Measurements from ENCODE around the gene DUSP16.

Gene DUSP16

GRCh38 chr12:12520273-12520672 lies 42.4 kb downstream of the DUSP16 start:
- Histone ChIP-seq H3K27ac (ENCODE audit: low read depth, low read length) (no peak overlapping the region), H4K91ac (ENCODE audit: low read depth, low read length) (no peak overlapping the region), H3K79me1 (ENCODE audit: low read length) (no peaks in the 10 kb centered on the region), H3K4ac (ENCODE audit: low read depth, low read length) (no peak overlapping the region), H3K4me1 (ENCODE audit: control insufficient read depth in 1 of 2, insufficient read depth in 2 of 2, low read length in 2 of 2) (no peaks in the 10 kb centered on the region), H2AK5ac (ENCODE audit: low read length) (no peak overlapping the region), H3K14ac (ENCODE audit: low read length) (no peak overlapping the region), H3K23ac (ENCODE audit: low read length) (no peak overlapping the region), H3K79me2 (ENCODE audit: control insufficient read depth, insufficient read depth, low read length, poor library complexity) (no peaks in the 10 kb centered on the region), H4K12ac (ENCODE audit: low read depth, low read length) (no peak overlapping the region), H3K36me3 (ENCODE audit: control insufficient read depth in 1 of 2, insufficient read depth in 2 of 2, low read length in 2 of 2) (peaks cover 2 to 8% of the 10 kb centered on the region in 2 experiments), H3K9me3 (ENCODE audit: insufficient read depth, low read depth, low read length) (no peaks in the 10 kb centered on the region), H2BK5ac (ENCODE audit: low read depth, low read length, poor library complexity) (no peak overlapping the region), H3K9ac (ENCODE audit: low read length) (no peak overlapping the region), H2BK120ac (ENCODE audit: insufficient read depth, low read length, poor library complexity) (no peak overlapping the region), H3K27me3 (ENCODE audit: insufficient read depth, low read length) (no peaks in the 10 kb centered on the region), H2AFZ (ENCODE audit: insufficient read depth, low read length, poor library complexity) (no peak overlapping the region), H3K4me3 (ENCODE audit: low read depth, low read length) (no peak overlapping the region), H3K18ac (ENCODE audit: low read length) (no peak overlapping the region), H4K8ac (ENCODE audit: low read depth, low read length) (no peak overlapping the region), H3K4me2 (ENCODE audit: low read length) (no peak overlapping the region), H2BK12ac (ENCODE audit: low read length) (no peak overlapping the region)
- no peak for DNase-seq

GRCh38 chr12:12519354-12519998 lies 43.2 kb downstream of the DUSP16 start:
- DNase-seq = no peak
- no peaks in the 10 kb centered on the region for H3K27me3 ChIP-seq (ENCODE audit: insufficient read depth, low read length)
- H4K12ac ChIP-seq (ENCODE audit: low read depth, low read length) = no peak overlapping the region
- no peak overlapping the region for H3K18ac ChIP-seq (ENCODE audit: low read length)
- no peak overlapping the region for H3K23ac ChIP-seq (ENCODE audit: low read length)
- H3K9ac ChIP-seq (ENCODE audit: low read length) = no peak overlapping the region
- no CpG with 5 or more reads among the region's 4 CpGs for WGBS (ENCODE audit: extremely low coverage, insufficient coverage, insufficient read length)
- H3K4me1 ChIP-seq (ENCODE audit: control insufficient read depth in 1 of 2, insufficient read depth in 2 of 2, low read length in 2 of 2) = no peaks in the 10 kb centered on the region
- no peak overlapping the region for H2BK120ac ChIP-seq (ENCODE audit: insufficient read depth, low read length, poor library complexity)
- H3K79me1 ChIP-seq (ENCODE audit: low read length) = no peaks in the 10 kb centered on the region
- H3K27ac ChIP-seq (ENCODE audit: low read depth, low read length) = no peak overlapping the region
- no peak overlapping the region for H2AK5ac ChIP-seq (ENCODE audit: low read length)
- H2AFZ ChIP-seq (ENCODE audit: insufficient read depth, low read length, poor library complexity) = no peak overlapping the region
- H3K4me2 ChIP-seq (ENCODE audit: low read length) = no peak overlapping the region
- no peaks in the 10 kb centered on the region for H3K79me2 ChIP-seq (ENCODE audit: control insufficient read depth, insufficient read depth, low read length, poor library complexity)
- H3K4me3 ChIP-seq (ENCODE audit: low read depth, low read length) = no peak overlapping the region
- H4K8ac ChIP-seq (ENCODE audit: low read depth, low read length) = no peak overlapping the region
- no peak overlapping the region for H4K91ac ChIP-seq (ENCODE audit: low read depth, low read length)
- H2BK12ac ChIP-seq (ENCODE audit: low read length) = no peak overlapping the region
- H2BK5ac ChIP-seq (ENCODE audit: low read depth, low read length, poor library complexity) = no peak overlapping the region
- H3K9me3 ChIP-seq (ENCODE audit: insufficient read depth, low read depth, low read length) = no peaks in the 10 kb centered on the region
- H3K36me3 ChIP-seq (ENCODE audit: control insufficient read depth in 1 of 2, insufficient read depth in 2 of 2, low read length in 2 of 2) = peaks cover 2 to 8% of the 10 kb centered on the region in 2 experiments
- H3K4ac ChIP-seq (ENCODE audit: low read depth, low read length) = no peak overlapping the region
- no peak overlapping the region for H3K14ac ChIP-seq (ENCODE audit: low read length)

GRCh38 chr12:12518919-12519318 lies 43.7 kb downstream of the DUSP16 start:
- no peak overlapping the region for H3K14ac ChIP-seq (ENCODE audit: low read length)
- no peaks in the 10 kb centered on the region for H3K79me2 ChIP-seq (ENCODE audit: control insufficient read depth, insufficient read depth, low read length, poor library complexity)
- H2BK12ac ChIP-seq (ENCODE audit: low read length) = no peak overlapping the region
- H3K18ac ChIP-seq (ENCODE audit: low read length) = no peak overlapping the region
- H3K79me1 ChIP-seq (ENCODE audit: low read length) = no peaks in the 10 kb centered on the region
- H3K4ac ChIP-seq (ENCODE audit: low read depth, low read length) = no peak overlapping the region
- H3K9ac ChIP-seq (ENCODE audit: low read length) = no peak overlapping the region
- H3K4me3 ChIP-seq (ENCODE audit: low read depth, low read length) = no peak overlapping the region
- H3K4me1 ChIP-seq (ENCODE audit: control insufficient read depth in 1 of 2, insufficient read depth in 2 of 2, low read length in 2 of 2) = no peaks in the 10 kb centered on the region
- H2AFZ ChIP-seq (ENCODE audit: insufficient read depth, low read length, poor library complexity) = no peak overlapping the region
- H3K27ac ChIP-seq (ENCODE audit: low read depth, low read length) = no peak overlapping the region
- no peak overlapping the region for H2BK120ac ChIP-seq (ENCODE audit: insufficient read depth, low read length, poor library complexity)
- H3K27me3 ChIP-seq (ENCODE audit: insufficient read depth, low read length) = no peaks in the 10 kb centered on the region
- H3K23ac ChIP-seq (ENCODE audit: low read length) = no peak overlapping the region
- no peak overlapping the region for H2AK5ac ChIP-seq (ENCODE audit: low read length)
- WGBS (ENCODE audit: extremely low coverage, insufficient coverage, insufficient read length) = no CpG with 5 or more reads among the region's 4 CpGs
- H4K8ac ChIP-seq (ENCODE audit: low read depth, low read length) = no peak overlapping the region
- no peak overlapping the region for H3K4me2 ChIP-seq (ENCODE audit: low read length)
- no peak overlapping the region for H2BK5ac ChIP-seq (ENCODE audit: low read depth, low read length, poor library complexity)
- H4K91ac ChIP-seq (ENCODE audit: low read depth, low read length) = no peak overlapping the region
- H3K36me3 ChIP-seq (ENCODE audit: control insufficient read depth in 1 of 2, insufficient read depth in 2 of 2, low read length in 2 of 2) = peaks cover 2 to 8% of the 10 kb centered on the region in 2 experiments
- H3K9me3 ChIP-seq (ENCODE audit: insufficient read depth, low read depth, low read length) = no peaks in the 10 kb centered on the region
- H4K12ac ChIP-seq (ENCODE audit: low read depth, low read length) = no peak overlapping the region
- DNase-seq = no peak

- no peak overlapping the region for H4K12ac ChIP-seq (ENCODE audit: low read depth, low read length)
- no peaks in the 10 kb centered on the region for H3K27me3 ChIP-seq (ENCODE audit: insufficient read depth, low read length)
- H3K79me2 ChIP-seq (ENCODE audit: control insufficient read depth, insufficient read depth, low read length, poor library complexity) = no peaks in the 10 kb centered on the region
- H2AK5ac ChIP-seq (ENCODE audit: low read length) = no peak overlapping the region
- H3K27ac ChIP-seq (ENCODE audit: low read depth, low read length) = no peak overlapping the region
- H2BK120ac ChIP-seq (ENCODE audit: insufficient read depth, low read length, poor library complexity) = no peak overlapping the region
- peaks cover 2 to 8% of the 10 kb centered on the region in 2 experiments for H3K36me3 ChIP-seq (ENCODE audit: control insufficient read depth in 1 of 2, insufficient read depth in 2 of 2, low read length in 2 of 2)
- H2BK5ac ChIP-seq (ENCODE audit: low read depth, low read length, poor library complexity) = no peak overlapping the region
- no peak overlapping the region for H3K4me2 ChIP-seq (ENCODE audit: low read length)
- H3K4me1 ChIP-seq (ENCODE audit: control insufficient read depth in 1 of 2, insufficient read depth in 2 of 2, low read length in 2 of 2) = no peaks in the 10 kb centered on the region
- H2BK12ac ChIP-seq (ENCODE audit: low read length) = no peak overlapping the region
- no peaks in the 10 kb centered on the region for H3K9me3 ChIP-seq (ENCODE audit: insufficient read depth, low read depth, low read length)
- H3K4ac ChIP-seq (ENCODE audit: low read depth, low read length) = no peak overlapping the region
- no peak for DNase-seq
- no CpG with 5 or more reads among the region's 3 CpGs for WGBS (ENCODE audit: extremely low coverage, insufficient coverage, insufficient read length)
- H4K8ac ChIP-seq (ENCODE audit: low read depth, low read length) = no peak overlapping the region
- H4K91ac ChIP-seq (ENCODE audit: low read depth, low read length) = no peak overlapping the region
- no peak overlapping the region for H3K9ac ChIP-seq (ENCODE audit: low read length)
- no peak overlapping the region for H3K14ac ChIP-seq (ENCODE audit: low read length)
- no peak overlapping the region for H3K18ac ChIP-seq (ENCODE audit: low read length)
- no peak overlapping the region for H3K23ac ChIP-seq (ENCODE audit: low read length)
- H2AFZ ChIP-seq (ENCODE audit: insufficient read depth, low read length, poor library complexity) = no peak overlapping the region
- H3K4me3 ChIP-seq (ENCODE audit: low read depth, low read length) = no peak overlapping the region
- no peaks in the 10 kb centered on the region for H3K79me1 ChIP-seq (ENCODE audit: low read length)
Measured at GRCh38 chr12:12518464-12518845, 44.2 kb downstream of the DUSP16 start.
